HepG2 (cell line): ENCODE measurements around the gene SLC13A5. TPM values are rescaled to one million over a fixed set of nuclear protein-coding genes. Genes with fewer than 3 reads are reported as not detected.
A peak's percentile ranks its signal among the peaks of the same experiment; 100 is the strongest.

ENCODE experiments used
- AGO2 ChIP-seq: fragments of 200-400 bp; formaldehyde crosslinking; optimal IDR thresholded peaks from 2 replicates; pipeline ENCODE3; 2017; ENCODE audit warnings: mild to moderate bottlenecking, low read depth, low read length, moderate library complexity
- ISX ChIP-seq: sonication (generic); formaldehyde crosslinking; conservative IDR thresholded peaks from 2 replicates; pipeline ENCODE4 v1.5.0; 2020; ENCODE audit warnings: missing genetic modification reagents
- KLF13 ChIP-seq: sonication (generic); formaldehyde crosslinking; IDR thresholded peaks from 2 replicates; pipeline ENCODE4 v1.4.0; 2020; ENCODE audit warnings: mild to moderate bottlenecking, missing genetic modification reagents
- MLX ChIP-seq: IDR thresholded peaks from 2 replicates; pipeline ENCODE4 v1.6.1; 2016
- MXD4 ChIP-seq: IDR thresholded peaks from 2 replicates; pipeline ENCODE4 v1.6.1; 2016; ENCODE audit warnings: mild to moderate bottlenecking, missing biosample characterization, missing genetic modification reagents
- PAF1 ChIP-seq: IDR thresholded peaks from 2 replicates; pipeline ENCODE4 v1.6.1; 2016; ENCODE audit warnings: missing genetic modification reagents, missing compliant biosample characterization
- PBX2 ChIP-seq: IDR thresholded peaks from 2 replicates; pipeline ENCODE4 v1.6.1; 2016; ENCODE audit warnings: control low read depth
- PHF20 ChIP-seq: sonication (generic); formaldehyde crosslinking; IDR thresholded peaks from 2 replicates; pipeline ENCODE4 v1.5.0; 2020; ENCODE audit warnings: mild to moderate bottlenecking, missing genetic modification reagents
- PREB ChIP-seq: sonication (generic); formaldehyde crosslinking; IDR thresholded peaks from 2 replicates; pipeline ENCODE4 v1.4.0; 2020; ENCODE audit warnings: missing genetic modification reagents
- SAFB2 ChIP-seq: sonication (generic); formaldehyde crosslinking; IDR thresholded peaks from 2 replicates; pipeline ENCODE4 v1.5.1; 2020; ENCODE audit warnings: missing genetic modification reagents, low read depth, mild to moderate bottlenecking, borderline replicate concordance
- TFAP4 ChIP-seq: sonication (generic); IDR thresholded peaks from 2 replicates; pipeline ENCODE4 v1.6.1; 2016; ENCODE audit warnings: low read depth, borderline replicate concordance
- THAP7 ChIP-seq: sonication (generic); formaldehyde crosslinking; IDR thresholded peaks from 2 replicates; pipeline ENCODE4 v1.8.1; 2023; ENCODE audit warnings: mild to moderate bottlenecking, missing genetic modification reagents
- ZBTB3 ChIP-seq: sonication (generic); formaldehyde crosslinking; IDR thresholded peaks from 2 replicates; pipeline ENCODE4 v1.4.0; 2020; ENCODE audit warnings: low read depth, mild to moderate bottlenecking, moderate library complexity, missing genetic modification reagents, borderline replicate concordance
- ZBTB39 ChIP-seq: sonication (generic); formaldehyde crosslinking; IDR thresholded peaks from 2 replicates; pipeline ENCODE4 v1.5.0; 2020; ENCODE audit warnings: missing genetic modification reagents
- ZFP37 ChIP-seq: sonication (generic); formaldehyde crosslinking; IDR thresholded peaks from 2 replicates; pipeline ENCODE4 v1.4.0; 2020; ENCODE audit warnings: missing genetic modification reagents, borderline replicate concordance
- ZKSCAN1 ChIP-seq: fragments of 150-350 bp; IDR thresholded peaks from 2 replicates; pipeline ENCODE4 v1.6.1; 2014; ENCODE audit warnings: low read length
- ZMAT3 ChIP-seq: sonication (generic); formaldehyde crosslinking; conservative IDR thresholded peaks from 2 replicates; pipeline ENCODE4 v1.7.0; 2021; ENCODE audit warnings: missing genetic modification reagents
- ZNF354B ChIP-seq: sonication (generic); formaldehyde crosslinking; IDR thresholded peaks from 2 replicates; pipeline ENCODE4 v1.8.0; 2022; ENCODE audit warnings: mild to moderate bottlenecking, missing genetic modification reagents
- ZNF513 ChIP-seq: sonication (generic); formaldehyde crosslinking; conservative IDR thresholded peaks from 2 replicates; pipeline ENCODE4 v1.5.0; 2020; ENCODE audit warnings: missing genetic modification reagents
- ZNF577 ChIP-seq: sonication (generic); formaldehyde crosslinking; IDR thresholded peaks from 2 replicates; pipeline ENCODE4 v1.4.0; 2020; ENCODE audit warnings: mild to moderate bottlenecking, low read depth, missing genetic modification reagents, borderline replicate concordance
- ZNF615 ChIP-seq: sonication (generic); formaldehyde crosslinking; IDR thresholded peaks from 2 replicates; pipeline ENCODE4 v1.5.0; 2020; ENCODE audit warnings: mild to moderate bottlenecking, missing genetic modification reagents, borderline replicate concordance
- polyA plus RNA-seq, 8 experiments: library from polyadenylated mRNA; depleted of rRNA in 3 of 8; stranded (reverse) in 7 of 8; unstranded in 1 of 8; fragments of >200 nt; fragmentation: Illumina TruSeq in 4 of 8; extraction: Trizol in 4 of 8; gene quantifications; 2 replicates each; pipeline versions ENCODE4 v1.2.1 to v1.2.3, GENCODE V29; 2011 to 2016; ENCODE audit warnings: low read depth in 4 of 8, missing spikeins in 1 of 8, mixed read lengths in 1 of 8; ENCODE audit not compliant: insufficient read depth in 1 of 8
- total RNA-seq, 5 experiments: library from RNA; depleted of rRNA; stranded (reverse); fragments of >200 nt; fragmentation: Illumina TruSeq; extraction: Trizol; gene quantifications; 2 replicates each; pipeline ENCODE4 v1.2.3, GENCODE V29; 2016; ENCODE audit warnings: low read depth in 1 of 5

Gene SLC13A5
- total and polyA plus RNA-seq, 2 of the 13 experiments (the other 11 are each of a cell fraction or from before 2014, with no cell fraction given): 42.8 to 310 TPM

GRCh38 chr17:6712854-6713129 lies 377 bp downstream of the SLC13A5 start (continued):
- TF ChIP-seq PREB (CRISPR knock-in tag): no peak
- no peak for TF ChIP-seq KLF13 (CRISPR knock-in tag)
- TF ChIP-seq PAF1 (CRISPR knock-in tag): no peak
- TF ChIP-seq ZBTB3 (CRISPR knock-in tag): no peak
- TF ChIP-seq ZMAT3 (CRISPR knock-in tag): no peak
- no peak for TF ChIP-seq MLX (CRISPR knock-in tag)
- TF ChIP-seq ISX (CRISPR knock-in tag): 0 out of 2 replicates have a peak, but pooled peaks have one; percentile 13
- TF ChIP-seq ZFP37: no peak
- no peak for TF ChIP-seq THAP7
- no peak for TF ChIP-seq PHF20 (CRISPR knock-in tag)
- no peak for TF ChIP-seq AGO2
- no peak for TF ChIP-seq PBX2 (CRISPR knock-in tag)
- TF ChIP-seq ZNF577: no peak
- TF ChIP-seq ZBTB39 (CRISPR knock-in tag): no peak
- no peak for TF ChIP-seq ZKSCAN1
- TF ChIP-seq MXD4 (CRISPR knock-in tag): no peak
- TF ChIP-seq ZNF615: 0 out of 2 replicates have a peak, but pooled peaks have one; percentile 5
- 0 out of 2 replicates have a peak, but pooled peaks have one; percentile 3 for TF ChIP-seq ZNF513 (CRISPR knock-in tag)
- no peak for TF ChIP-seq SAFB2
- TF ChIP-seq ZNF354B: no peak
- no peak for TF ChIP-seq TFAP4
